Suprapubic skin (tissue), 3 donors: Measurements from ENCODE around the gene CHRNB4.

Experiments used
- CTCF ChIP-seq, 2 donors: fragments of 200-600 bp in 1 of 2; fragments of 450-650 bp in 1 of 2; sonication (generic) in 1 of 2; IDR thresholded peaks; one replicate each; pipeline ENCODE4 v1.5.1; 2016 to 2019; ENCODE audit warnings: antibody characterized with exemption in 2 of 2, mild to moderate bottlenecking in 1 of 2, moderate library complexity in 1 of 2
- EP300 ChIP-seq: sonication (generic); formaldehyde crosslinking; IDR thresholded peaks from one replicate; pipeline ENCODE4 v1.6.1; 2017; ENCODE audit warnings: antibody characterized with exemption
- POLR2A ChIP-seq, 2 donors: fragments of 450-650 bp; IDR thresholded peaks; one replicate each; pipeline ENCODE4 v1.6.1; 2017; ENCODE audit warnings: antibody characterized with exemption in 2 of 2, mild to moderate bottlenecking in 2 of 2, moderate library complexity in 2 of 2

GRCh38 chr15:78620021-78620526 lies 20.9 kb downstream of the CHRNB4 start:
- TF ChIP-seq CTCF (IDR thresholded peaks at IDR 0.05) (no peak), POLR2A (IDR thresholded peaks at IDR 0.05) (no peak), EP300 (no peak)
